Mesothelial cell of epicardium (in vitro differentiated cells): Measurements from ENCODE around the gene PLEKHA5. TPM values are rescaled to one million over a fixed set of nuclear protein-coding genes. Genes with fewer than 3 reads are reported as not detected.
"Not testable (repeated sequence)": the region's sequence is repeated elsewhere in the genome, so short reads cannot be mapped to it uniquely, and the experiment has no call there.

Experiments used
- DNase-seq, 2 experiments: peaks; one replicate each; pipeline ENCODE4 v3.0.0; 2021; ENCODE audit warnings: low spot score in 2 of 2; ENCODE audit not compliant: unreplicated experiment in 2 of 2
- H3K27ac Mint-ChIP-seq: 2 replicates; pipeline ENCODE4 v1.8.0; 2021; ENCODE audit warnings: mixed read lengths
- H3K27me3 Mint-ChIP-seq: 2 replicates; pipeline ENCODE4 v1.8.0; 2021; ENCODE audit warnings: low read depth, mixed read lengths
- H3K36me3 Mint-ChIP-seq: 2 replicates; pipeline ENCODE4 v1.8.0; 2021; ENCODE audit warnings: mixed read lengths
- H3K4me1 Mint-ChIP-seq: 2 replicates; pipeline ENCODE4 v1.8.0; 2021; ENCODE audit warnings: mixed read lengths
- H3K4me3 Mint-ChIP-seq: 2 replicates; pipeline ENCODE4 v1.8.0; 2021; ENCODE audit warnings: mild to moderate bottlenecking, moderate library complexity, mixed read lengths
- H3K9me3 Mint-ChIP-seq: 2 replicates; pipeline ENCODE4 v1.8.0; 2021; ENCODE audit warnings: mixed read lengths
- CTCF ChIP-seq: fragments of 200-600 bp; sonication (generic); IDR thresholded peaks from one replicate; pipeline ENCODE4 v1.5.0; 2021; ENCODE audit warnings: antibody characterized with exemption; ENCODE audit not compliant: unreplicated experiment
- total RNA-seq: library from RNA; stranded (reverse); gene quantifications from 3 replicates; pipeline ENCODE4 v1.2.1, GENCODE V29; 2021

Gene PLEKHA5
- total RNA-seq, 1 donor from 2014 or later = 52.0 TPM

- DNase-seq = no peak
- no peak for TF ChIP-seq CTCF
- peaks cover 15% of the 10 kb centered on the region for H3K4me1 Mint-ChIP-seq
- no peaks in the 10 kb centered on the region for H3K9me3 Mint-ChIP-seq
- no peak overlapping the region for H3K4me3 Mint-ChIP-seq
- no peaks in the 10 kb centered on the region for H3K36me3 Mint-ChIP-seq
- no peak overlapping the region for H3K27ac Mint-ChIP-seq
- H3K27me3 Mint-ChIP-seq = no peaks in the 10 kb centered on the region
These were observed 264.9 kb downstream of the PLEKHA5 start for GRCh38 chr12:19394385-19394784.

GRCh38 chr12:19397534-19397933 is 268.0 kb downstream of the PLEKHA5 start:
- Mint-ChIP-seq H3K4me3 (no peak overlapping the region), H3K4me1 (peaks cover 8% of the 10 kb centered on the region), H3K27me3 (no peaks in the 10 kb centered on the region), H3K36me3 (no peaks in the 10 kb centered on the region), H3K9me3 (no peaks in the 10 kb centered on the region), H3K27ac (no peak overlapping the region)
- DNase-seq = no peak
- TF ChIP-seq CTCF = no peak

GRCh38 chr12:19398376-19399363 is 269.1 kb downstream of the PLEKHA5 start:
- Mint-ChIP-seq H3K36me3 (no peaks in the 10 kb centered on the region), H3K27me3 (no peaks in the 10 kb centered on the region)
- no peak for TF ChIP-seq CTCF

GRCh38 chr12:19400649-19401285 is 271.2 kb downstream of the PLEKHA5 start:
- not testable (repeated sequence) for H3K9me3 Mint-ChIP-seq, H3K36me3 Mint-ChIP-seq, H3K4me3 Mint-ChIP-seq, H3K27me3 Mint-ChIP-seq, H3K4me1 Mint-ChIP-seq, H3K27ac Mint-ChIP-seq, DNase-seq

More at GRCh38 chr12:19398376-19399363, 269.1 kb downstream of the PLEKHA5 start:
- H3K9me3 Mint-ChIP-seq = no peaks in the 10 kb centered on the region
- H3K4me3 Mint-ChIP-seq = no peak overlapping the region
- DNase-seq = no peak
- H3K4me1 Mint-ChIP-seq = peaks cover 8% of the 10 kb centered on the region
- no peak overlapping the region for H3K27ac Mint-ChIP-seq

- no peak for TF ChIP-seq CTCF
- DNase-seq = no peak
- no peaks in the 10 kb centered on the region for H3K27me3 Mint-ChIP-seq
- peaks cover 8% of the 10 kb centered on the region for H3K4me1 Mint-ChIP-seq
- H3K36me3 Mint-ChIP-seq = no peaks in the 10 kb centered on the region
- H3K27ac Mint-ChIP-seq = no peak overlapping the region
- H3K9me3 Mint-ChIP-seq = peaks cover 4% of the 10 kb centered on the region
- no peak overlapping the region for H3K4me3 Mint-ChIP-seq
These were observed 272.7 kb downstream of the PLEKHA5 start for GRCh38 chr12:19402211-19402610.
